Hematopoietic multipotent progenitor cell treated with erythropoietin and hydrocortisone succinate and interleukin-3 and kit ligand, for 8 days (in vitro differentiated cells): ENCODE results near the gene FTO.
A peak's percentile ranks its signal among the peaks of the same experiment; 100 is the strongest.
"Not testable (repeated sequence)": the region's sequence is repeated elsewhere in the genome, so short reads cannot be mapped to it uniquely, and the experiment has no call there.

Source experiments
- DNase-seq: peaks from one replicate; pipeline ENCODE4 v3.0.0-alpha.2; 2015

FTO gene

DNA sequence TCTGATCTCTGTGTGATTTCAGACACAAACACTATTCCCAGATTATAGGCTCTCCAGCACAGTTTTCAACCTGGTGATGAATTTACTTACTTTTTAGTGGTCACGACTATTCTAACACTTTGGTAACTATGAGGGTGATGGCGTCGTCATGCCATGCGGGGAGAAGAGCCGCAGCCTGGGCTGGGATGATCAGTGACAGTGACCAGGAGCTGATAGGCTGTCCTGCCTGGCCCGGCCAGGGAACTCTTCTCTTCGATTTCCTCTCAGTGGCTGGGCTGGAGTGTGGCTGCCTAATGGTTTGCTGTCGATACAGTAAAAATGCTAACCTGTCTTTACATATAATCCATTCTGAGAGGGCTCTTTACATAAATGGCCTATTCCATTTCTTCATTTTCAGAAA lies 469.5 kb downstream of the FTO start:
- DNase-seq, result no peak

DNA sequence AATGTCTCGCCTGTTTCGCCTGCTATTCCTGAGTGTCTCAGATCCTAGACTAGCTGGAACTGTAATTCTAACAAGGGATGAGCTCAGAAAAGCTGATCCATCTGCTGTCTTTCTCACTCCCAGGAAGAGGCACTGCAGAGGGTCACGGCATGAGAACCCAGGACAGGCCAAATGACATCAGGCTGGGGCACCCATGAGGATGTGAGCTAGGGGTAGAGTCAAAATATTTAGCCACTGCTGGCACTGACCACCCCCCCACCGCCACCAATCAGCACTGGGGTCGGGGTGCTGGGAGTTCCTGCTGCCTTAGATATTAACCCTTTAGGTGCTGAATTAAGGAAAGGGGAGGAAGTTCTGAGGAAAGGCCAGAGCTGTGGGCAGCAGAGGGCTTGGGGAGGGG lies 470.2 kb downstream of the FTO start:
- no peak for DNase-seq

DNA sequence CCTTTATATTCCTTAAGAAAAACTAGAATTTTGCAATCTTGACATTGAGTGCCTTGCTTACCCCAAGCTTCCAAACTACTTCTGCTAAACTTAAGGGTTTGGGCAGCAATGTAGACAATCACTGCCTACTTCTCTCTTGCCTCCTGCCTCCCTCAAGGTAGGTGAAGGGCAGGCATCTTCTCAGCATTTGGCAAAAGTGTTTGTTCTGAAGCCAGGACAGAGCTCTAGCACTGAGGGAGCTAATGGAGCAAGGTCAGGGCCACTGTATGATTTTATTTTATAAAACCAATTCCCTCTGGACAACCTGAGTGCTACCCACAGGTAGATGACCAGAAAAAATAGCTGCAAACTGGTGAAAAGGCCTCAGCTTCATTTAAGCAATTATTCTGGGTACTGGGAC lies 470.8 kb downstream of the FTO start:
- no peak for DNase-seq

DNA sequence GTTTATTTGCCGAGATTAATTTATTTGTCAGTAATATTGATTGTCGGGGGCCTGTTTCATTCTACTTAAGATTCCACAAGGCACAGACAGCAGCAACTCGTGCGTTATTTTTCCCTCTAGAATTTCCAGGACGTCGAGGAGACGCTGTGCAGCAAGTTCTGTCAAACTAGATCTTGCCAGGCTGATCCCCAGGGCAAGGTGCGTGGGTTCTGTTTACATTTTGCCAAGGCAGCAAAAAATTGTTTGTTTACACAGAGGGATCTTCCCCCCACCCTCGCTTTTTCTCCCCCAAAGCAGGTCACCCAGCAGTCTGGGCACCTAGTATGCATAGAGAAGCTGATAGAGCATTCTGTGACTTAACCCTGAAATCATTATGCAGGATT lies 471.2 kb downstream of the FTO start:
- DNase-seq, result no peak

DNA sequence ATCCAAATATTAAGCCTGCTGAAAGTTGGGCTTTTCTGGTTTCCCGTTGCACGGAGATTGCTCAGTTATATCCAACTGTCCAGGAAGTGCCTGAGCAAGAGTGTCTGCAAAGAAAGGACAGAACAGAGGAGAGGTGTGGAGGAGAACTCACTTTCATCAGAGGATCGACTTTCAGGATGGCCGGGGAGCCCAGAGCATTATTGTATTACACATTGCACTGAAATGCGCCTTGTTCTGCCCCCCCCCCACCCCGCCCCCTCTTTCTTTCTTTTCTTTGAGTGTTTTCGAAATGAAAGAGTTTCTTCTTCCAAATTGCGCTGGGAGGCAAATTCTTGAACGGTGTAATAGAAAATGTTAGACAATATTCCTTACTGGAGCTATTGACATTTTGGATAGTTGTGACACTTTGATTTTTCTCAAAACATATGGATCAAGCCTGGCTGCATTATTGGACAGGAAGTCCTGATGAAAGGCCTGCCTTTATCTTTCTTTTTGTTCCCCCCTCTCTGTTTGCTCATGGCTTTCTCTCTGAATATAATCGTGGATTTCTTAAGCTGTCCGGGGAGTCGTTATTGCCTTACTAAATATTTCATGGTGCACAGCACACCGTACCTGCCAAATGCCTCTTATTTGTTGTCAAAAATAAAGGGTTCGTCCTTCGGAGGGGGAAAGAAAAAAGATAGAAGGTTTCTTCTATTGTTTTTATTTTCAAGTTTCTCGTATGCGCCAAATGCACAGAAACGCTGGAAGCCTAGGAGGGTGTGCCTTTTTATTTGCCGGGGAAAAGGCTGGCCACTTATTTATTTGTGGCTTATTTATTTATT lies 471.8 kb downstream of the FTO start:
- no peak for DNase-seq

DNA sequence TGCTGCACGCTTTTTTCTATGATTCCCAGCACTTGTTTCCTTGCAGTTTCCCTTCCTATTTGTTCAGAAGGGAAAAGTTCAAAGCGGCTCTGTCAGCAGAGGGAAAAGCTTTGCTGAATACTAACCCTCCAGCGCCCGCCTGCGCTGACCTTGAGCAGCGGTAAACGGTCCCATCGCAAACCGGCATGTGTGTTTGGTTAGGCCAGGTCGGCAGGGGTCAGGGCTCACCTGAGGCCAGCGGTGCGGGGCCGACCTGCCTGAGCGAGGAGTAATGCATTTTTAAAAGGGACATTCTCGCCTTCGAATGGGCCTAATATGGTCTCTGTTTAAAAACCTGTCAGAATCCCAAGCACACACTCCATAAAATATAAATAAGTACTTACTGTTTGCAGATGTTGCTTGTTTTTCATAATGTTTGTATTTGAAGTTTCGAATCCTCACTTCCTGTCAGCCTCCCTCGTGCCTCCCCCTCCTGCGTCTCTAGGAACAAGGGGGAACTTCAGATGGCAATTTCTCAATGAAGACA lies 472.5 kb downstream of the FTO start:
- no peak for DNase-seq

DNA sequence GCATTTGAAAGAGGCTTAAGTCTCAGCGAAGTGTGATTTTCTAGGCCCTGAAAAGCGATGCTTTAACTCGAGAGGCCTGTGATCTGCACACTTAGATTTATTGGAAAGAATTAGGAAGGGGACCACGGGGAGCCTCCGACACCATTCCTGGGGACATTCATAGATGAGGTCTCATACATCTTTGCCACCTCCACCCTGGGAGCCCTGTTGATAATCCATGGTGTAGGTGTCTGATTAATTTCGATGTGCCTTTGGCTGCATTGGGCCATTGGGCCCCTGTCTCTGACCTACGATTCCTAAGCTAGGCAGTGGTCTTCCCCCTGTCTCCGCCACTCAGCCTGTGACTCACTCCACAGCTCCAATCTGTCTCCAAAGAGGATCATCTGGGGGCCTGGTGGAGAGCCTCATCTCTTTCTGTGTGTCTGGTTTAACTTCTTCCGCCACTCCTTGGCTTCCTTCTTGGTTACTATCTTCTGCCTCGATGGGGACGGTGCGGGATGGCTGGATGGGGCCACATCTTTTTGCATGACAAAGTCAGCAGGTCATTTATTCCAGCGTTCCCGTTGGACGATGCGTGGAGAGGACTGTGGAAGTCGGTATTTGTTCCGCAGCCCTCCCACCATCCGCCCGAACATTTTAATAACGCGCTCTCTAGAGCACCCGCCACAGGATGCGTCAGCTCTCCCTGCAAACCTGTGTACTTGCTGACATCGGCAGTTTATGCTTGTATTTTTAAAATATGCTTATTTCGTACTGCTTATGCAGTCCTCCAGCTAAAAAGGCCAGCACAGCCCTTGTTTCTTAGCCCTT lies 473.3 kb downstream of the FTO start:
- no peak for DNase-seq

DNA sequence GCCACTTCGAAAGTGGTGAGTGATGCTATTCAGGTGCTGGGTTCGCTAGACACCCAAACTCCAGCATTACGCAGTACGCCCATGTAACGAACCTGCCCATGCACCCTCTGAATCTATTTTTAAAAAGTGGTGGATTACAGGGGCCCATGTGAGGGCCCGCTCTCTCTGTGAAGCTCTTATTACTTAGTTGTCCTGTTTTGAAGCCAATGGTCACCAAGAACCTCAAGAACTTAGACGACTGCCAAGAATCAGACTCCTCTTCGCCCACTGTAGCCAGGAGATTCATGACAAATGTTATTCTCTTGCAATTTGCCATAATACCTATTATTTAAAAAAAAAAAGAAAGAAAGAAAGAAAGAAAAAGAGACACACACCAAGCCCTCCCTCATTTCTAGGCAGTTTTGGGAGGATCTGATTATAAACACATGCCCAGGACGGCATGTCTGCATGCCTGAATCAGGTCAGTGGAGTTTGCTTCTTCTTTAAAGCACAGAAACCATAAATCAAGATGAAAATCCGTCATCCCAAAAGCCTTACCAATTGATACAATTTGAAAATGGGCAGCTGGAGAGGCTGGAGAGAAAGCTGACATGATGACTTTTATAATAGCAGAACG lies 474.0 kb downstream of the FTO start:
- no peak for DNase-seq

DNA sequence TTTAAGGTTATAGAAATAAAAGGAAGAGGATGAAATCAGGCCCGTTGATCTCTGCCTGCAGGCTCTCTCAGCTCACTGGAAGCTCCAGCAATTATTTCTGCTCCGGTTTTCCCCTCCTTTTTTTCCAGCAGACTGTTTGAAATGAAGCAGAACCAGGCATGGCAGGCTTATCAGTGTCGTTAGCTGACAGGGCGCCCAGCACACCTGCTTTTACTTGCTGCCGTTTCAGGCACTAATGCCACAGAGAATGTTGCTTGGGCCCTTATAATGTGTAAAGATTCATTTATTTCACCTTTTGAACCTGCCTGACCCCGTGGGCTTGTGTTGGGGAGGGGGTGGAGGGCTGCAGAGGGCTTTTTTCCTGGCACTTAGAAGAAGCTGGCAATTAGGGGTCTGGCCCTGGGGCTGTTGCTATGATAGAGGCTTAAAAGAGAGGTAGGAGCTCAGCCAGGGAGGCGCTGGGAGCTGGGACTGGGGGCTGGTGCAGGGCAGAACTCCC lies 474.6 kb downstream of the FTO start:
- no peak for DNase-seq

DNA sequence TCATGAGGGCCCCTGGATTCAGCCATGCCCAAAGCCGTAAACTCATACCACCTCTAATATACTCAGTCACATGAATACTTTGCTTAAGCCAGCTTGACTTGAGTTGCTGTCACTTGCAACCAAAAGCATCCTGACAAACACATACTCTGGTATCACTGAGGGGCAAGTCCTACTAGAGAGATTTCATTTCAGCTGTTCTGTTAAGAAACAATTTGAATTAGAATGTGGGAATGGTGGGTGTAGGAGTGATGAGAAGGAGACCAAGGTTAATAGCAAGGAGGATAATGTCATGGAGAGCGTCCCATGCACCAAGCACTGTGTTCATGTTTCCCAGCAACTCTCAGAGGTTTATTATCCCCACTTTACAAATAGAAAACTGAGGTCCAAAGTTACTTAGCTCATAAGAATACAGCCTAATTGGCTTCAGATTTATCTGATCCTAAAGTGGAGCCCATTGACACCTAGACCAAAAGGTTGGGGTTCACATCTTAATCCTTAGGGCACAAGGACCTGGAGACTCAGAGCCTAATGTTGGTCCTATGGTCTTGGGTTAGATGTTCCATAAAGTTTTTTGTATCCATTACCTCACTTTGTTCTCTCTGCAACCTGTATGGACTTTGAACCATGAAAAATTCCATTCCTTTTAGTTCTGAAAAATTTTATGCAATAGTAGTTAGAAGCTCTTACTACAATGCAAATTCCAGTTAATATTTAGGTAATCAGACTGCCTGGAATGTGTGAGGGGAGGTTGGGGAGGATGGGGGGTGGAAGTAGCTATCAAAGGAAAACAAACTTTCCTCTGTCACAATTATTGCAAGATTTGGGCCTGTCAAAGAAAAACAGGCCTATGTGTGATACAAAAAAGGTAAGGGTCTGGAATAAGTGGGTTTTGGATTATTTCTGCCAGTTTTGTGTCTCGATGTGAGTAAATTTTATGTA lies 476.7 kb downstream of the FTO start:
- no peak for DNase-seq

DNA sequence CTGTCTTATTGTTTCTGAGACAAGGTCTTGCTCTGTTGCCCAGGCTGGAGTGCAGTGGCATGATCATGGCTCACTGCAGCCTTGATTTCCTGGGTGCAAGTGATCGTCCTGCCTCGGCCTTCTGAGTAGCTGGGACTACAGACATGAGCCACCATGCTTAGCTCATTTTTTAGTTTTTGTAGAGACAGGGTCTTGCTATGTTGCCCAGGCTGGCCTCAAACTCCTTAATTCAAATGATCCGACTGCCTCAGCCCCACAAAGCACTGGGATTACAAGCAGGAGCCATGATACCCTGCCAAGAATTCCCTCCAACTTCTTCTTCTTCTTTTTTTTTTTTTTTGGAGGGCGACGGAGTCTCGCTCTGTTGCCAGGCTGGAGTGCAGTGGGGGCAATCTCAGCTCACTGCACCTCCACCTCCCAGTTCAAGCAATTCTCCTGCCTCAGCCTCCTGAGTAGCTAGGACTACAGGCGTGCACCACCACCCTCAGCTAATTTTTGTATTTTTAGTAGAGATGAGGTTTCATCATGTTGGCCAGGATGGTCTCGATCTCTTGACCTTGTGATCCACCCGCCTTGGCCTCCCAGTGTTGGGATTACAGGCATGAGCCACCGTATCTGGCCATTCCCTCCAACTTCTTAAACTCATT lies 477.9 kb downstream of the FTO start:
- not testable (repeated sequence) for DNase-seq

DNA sequence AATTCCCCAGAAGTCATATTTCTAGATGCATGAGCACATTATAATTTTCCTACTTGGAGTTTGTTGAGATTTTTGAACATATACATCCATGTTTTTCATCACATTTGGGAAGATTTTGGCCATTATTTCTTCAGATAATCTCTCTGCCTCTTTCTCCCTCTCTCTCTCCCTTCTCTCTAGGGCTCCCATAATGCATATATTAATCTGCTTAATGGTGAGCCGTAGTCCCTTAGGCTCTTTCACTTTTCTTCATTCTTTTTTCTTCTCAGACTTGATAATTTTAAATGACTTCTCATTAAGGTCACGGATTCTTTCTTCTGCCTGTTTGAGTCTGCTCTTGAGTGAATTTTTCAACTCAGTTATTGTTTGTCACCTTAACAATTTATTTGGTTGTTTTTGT lies 481.1 kb downstream of the FTO start:
- DNase-seq, result no peak

DNA sequence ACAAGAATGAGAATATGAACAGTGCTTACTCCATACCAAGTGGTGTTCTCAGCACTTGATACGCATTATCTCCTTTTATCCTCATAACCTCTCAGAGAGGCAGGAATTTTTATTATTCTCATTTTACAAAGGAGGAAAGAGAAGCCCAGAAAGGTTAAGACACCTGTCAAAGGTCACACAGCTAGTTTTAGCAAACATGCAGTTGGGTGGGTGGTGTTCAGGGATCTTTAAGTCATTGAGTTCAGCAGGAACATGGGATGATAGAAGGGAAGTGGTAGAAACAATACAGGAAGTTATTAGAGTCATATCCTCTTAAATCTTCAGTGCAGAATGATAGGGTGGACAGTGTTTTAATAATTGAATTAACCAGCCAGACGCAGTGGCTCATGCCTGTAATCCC lies 487.2 kb downstream of the FTO start:
- DNase-seq, result no peak

DNA sequence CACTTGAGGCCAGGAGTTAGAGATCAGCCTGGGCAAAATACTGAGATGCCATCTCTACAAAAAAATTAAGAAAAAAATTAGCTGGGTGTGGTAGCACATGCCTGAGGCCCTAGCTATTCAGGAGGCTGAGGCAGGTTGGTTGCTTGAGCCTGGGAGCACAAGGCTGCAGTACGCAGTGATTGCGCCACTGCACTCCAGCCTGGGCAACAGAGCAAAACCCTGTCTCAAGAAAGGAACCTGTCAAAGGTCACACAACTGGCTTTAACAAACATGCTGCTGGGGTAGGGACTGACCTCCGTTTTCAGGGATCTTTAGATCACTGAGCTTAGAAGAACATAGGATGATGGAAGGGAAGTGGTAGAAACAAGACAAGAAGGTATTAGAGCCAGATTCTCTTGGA lies 487.6 kb downstream of the FTO start:
- DNase-seq, result no peak

DNA sequence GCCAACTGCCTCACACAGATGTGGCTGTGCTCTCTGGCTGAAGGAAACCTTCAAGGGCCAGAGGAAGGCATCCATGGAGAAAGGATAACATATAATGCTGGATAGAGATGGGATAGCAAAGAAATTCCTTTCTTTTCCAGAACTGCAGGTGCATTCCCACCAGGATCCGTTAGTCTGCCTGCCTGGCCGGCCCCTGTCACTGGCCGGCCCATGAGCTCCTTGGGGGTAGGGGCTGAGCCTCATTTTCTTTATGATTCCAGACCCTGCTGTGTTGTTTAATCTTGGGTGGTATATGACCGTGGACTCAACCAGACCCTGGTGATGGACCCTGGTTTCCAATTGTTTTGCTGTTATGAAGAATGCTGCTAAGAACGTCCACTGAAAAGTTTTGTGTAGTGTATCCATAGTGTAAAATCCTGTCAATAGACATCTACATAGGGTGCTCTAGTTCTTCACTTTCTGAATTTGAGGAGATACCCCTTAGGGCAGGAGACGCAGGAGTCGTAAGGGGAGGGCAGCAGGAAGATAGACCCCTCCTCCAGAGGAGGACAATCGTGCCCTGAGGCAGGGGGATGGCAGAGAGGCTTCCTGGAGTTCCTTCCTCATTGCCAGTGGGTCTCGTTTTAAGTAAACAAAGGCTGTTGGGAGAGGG lies 489.2 kb downstream of the FTO start:
- no peak for DNase-seq

DNA sequence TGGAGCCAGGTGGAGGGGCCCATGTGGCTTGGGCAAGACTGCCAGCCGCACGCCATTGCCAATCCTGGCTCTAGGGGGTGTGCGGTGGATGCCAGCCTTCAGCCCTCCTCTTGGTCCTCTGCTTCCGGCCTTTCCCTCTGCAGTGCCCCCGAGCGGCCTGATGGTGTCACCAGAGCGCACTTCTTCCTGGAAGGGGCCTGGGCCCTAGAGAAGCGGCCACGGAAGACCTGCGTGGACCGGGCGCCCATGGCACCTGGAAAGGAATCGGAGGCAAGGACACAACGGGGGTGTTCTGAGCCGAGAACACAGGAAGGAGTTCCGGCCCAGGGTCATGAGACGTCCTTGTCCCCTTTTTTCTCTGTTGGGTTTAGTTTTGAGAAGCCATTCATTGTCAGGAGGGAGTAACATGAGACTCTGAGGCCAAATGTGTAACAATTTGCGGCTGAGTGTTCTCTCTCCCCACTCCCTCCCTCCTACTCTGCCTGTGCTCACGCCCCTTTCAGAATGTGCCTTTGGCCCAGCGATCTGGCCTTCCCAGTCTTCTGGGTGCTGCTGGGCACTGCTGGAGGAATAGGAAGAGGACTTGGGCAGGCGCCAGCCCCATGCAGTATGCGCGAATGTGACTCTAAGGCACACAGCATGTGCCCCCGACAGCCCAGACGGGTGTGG lies 489.8 kb downstream of the FTO start:
- peak; percentile 61 for DNase-seq

DNA sequence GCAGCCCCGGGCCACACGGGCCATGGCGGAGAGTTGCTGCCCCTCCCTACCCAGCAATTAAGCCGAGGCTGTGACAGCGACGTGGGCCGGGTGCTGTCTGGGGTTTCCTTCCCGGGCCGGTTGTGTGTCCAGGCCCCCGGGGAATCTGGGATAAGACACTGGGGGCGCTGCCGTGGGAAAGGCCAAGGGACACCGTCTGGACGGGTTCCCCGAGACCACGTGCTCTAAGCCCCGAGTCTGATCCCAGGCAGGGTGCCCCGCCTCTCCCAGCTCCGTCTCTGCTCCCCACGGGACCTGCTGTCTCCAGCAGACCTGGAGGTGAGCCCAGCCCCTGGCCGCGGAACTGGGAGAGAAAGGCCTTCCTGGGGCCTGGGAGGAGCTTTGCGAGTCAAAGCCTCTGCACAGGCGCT lies 490.4 kb downstream of the FTO start:
- no peak for DNase-seq

DNA sequence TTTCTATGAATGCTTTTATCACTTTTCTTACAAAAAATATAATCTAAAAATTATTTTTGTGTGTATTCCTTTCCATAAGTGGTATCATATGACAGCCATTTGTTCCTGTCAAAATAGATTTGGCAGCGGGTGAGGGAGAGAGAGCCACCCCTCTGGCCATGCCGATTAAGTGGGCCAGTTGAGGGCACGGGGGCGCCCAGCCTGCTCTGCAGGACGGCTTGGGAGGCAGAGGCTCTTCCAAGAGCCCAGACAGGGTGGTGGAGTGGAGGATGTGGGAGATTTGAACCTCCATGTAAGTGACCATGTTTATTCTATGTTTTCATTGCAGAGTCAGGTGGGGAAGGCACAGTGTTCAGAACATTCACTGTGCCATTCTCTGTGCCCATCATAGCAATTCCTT lies 493.8 kb downstream of the FTO start:
- DNase-seq, result no peak

DNA sequence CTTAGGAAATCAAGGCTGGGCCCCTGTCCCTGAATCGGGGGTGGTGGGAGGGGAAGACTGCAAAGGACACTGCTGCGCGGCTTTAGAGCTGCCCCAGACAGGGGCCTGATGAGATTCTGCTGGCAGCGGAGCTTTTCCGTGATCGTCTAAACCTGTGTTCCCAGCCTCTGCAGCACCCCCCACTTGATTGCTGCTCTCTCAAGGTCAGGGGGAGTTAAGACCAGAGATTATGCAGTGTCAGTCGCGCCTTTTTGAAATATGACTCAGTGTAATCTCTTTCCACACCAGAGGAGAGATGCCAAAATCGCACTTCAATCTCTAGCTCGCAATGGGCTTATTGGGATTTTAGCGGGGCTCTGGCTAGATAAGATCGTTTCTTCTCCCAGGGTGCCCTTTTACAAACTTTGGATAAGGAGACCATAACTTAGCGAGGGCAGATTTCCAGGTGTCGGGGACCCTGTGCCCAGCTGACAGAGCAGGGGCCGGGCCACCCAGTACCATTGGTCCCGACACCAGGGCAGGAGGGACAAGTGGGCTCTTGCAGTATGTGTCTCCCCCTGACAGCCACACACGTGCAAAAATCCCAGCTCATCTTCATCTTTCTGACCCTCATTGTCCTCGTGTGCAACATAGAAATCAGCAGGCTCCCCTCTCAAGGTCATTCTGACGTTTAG lies 495.7 kb downstream of the FTO start:
- no peak for DNase-seq

DNA sequence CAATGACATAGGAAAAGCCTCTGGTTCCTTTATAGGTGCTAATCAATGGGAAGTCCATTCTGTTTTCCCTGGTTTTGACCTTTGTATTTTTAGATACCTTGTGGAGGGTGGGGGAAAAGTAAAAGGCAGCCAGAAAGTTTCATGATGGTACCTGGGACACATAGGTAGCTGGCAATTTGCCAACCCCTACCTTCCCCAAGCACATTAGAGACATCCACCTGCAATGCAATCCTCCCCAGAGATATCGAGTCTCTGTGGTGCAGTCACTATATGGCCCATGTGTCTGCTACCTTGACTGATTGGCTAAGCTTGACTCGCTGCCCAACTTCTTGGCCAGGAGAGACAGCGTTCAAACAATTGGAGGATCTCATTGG lies 496.2 kb downstream of the FTO start:
- no peak for DNase-seq
